GM12873 (cell line): ENCODE data around the gene ARHGEF3.

ENCODE experiments used
- CTCF ChIP-seq: IDR thresholded peaks from 2 replicates; pipeline ENCODE4 v1.5.1; 2012; ENCODE audit warnings: low read depth, mild to moderate bottlenecking, moderate library complexity, low read length, control low read depth; ENCODE audit not compliant: insufficient read depth; ENCODE audit errors: missing control alignments

Gene ARHGEF3

GRCh38 chr3:56837196-56837955 lies 35.6 kb upstream of the ARHGEF3 start:
- no peak for TF ChIP-seq CTCF

- TF ChIP-seq CTCF = no peak
These were observed 34.8 kb upstream of the ARHGEF3 start for GRCh38 chr3:56836276-56837163.

- TF ChIP-seq CTCF = no peak
These were observed 34.0 kb upstream of the ARHGEF3 start for GRCh38 chr3:56835650-56836227.

GRCh38 chr3:56833536-56833935 lies 31.8 kb upstream of the ARHGEF3 start:
- no peak for TF ChIP-seq CTCF

GRCh38 chr3:56833022-56833421 lies 31.3 kb upstream of the ARHGEF3 start:
- no peak for TF ChIP-seq CTCF

GRCh38 chr3:56831572-56831971 lies 29.8 kb upstream of the ARHGEF3 start:
- no peak for TF ChIP-seq CTCF

GRCh38 chr3:56830884-56831283 lies 29.1 kb upstream of the ARHGEF3 start:
- no peak for TF ChIP-seq CTCF
